K562 (cell line): ENCODE data around the gene TRAPPC2L. TPM values are rescaled to one million over a fixed set of nuclear protein-coding genes. Genes with fewer than 3 reads are reported as not detected.

Experiments
- BDP1 ChIP-seq: IDR thresholded peaks from 3 replicates; pipeline ENCODE4 v1.6.1; 2011; ENCODE audit not compliant: insufficient read length, insufficient read depth
- CBFA2T3 ChIP-seq: fragments of 450-650 bp; IDR thresholded peaks from 2 replicates; pipeline ENCODE4 v1.6.1; 2017
- CC2D1A ChIP-seq: fragments of 450-650 bp; IDR thresholded peaks from 2 replicates; pipeline ENCODE4 v1.6.1; 2017; ENCODE audit warnings: mild to moderate bottlenecking
- CSDE1 ChIP-seq, 2 experiments: fragments of 450-650 bp; IDR thresholded peaks; 2 replicates each; pipeline ENCODE4 v1.6.1; 2016; ENCODE audit warnings: mild to moderate bottlenecking in 1 of 2
- EZH2 ChIP-seq: IDR thresholded peaks from 2 replicates; pipeline ENCODE4 v1.6.1; 2012; ENCODE audit warnings: low read depth, mild to moderate bottlenecking, inconsistent platforms, low read length, borderline replicate concordance
- GTF2F1 ChIP-seq: IDR thresholded peaks from 2 replicates; pipeline ENCODE4 v1.6.1; 2011; ENCODE audit warnings: low read depth, low read length, improper control_type of control experiment
- HDAC8 ChIP-seq: fragments of 450-650 bp; IDR thresholded peaks from 2 replicates; pipeline ENCODE4 v1.6.1; 2016; ENCODE audit warnings: mild to moderate bottlenecking, missing genetic modification characterization, moderate library complexity, missing compliant biosample characterization
- HMG20A ChIP-seq: fragments of 450-650 bp; formaldehyde crosslinking; conservative IDR thresholded peaks from 2 replicates; pipeline ENCODE4 v1.4.0; 2020; ENCODE audit warnings: mild to moderate bottlenecking, mixed read lengths
- HNRNPL ChIP-seq: fragments of 200-400 bp; formaldehyde crosslinking; IDR thresholded peaks from 2 replicates; pipeline ENCODE4 v1.6.1; 2017; ENCODE audit warnings: low read depth, mild to moderate bottlenecking, low read length
- HSF4 ChIP-seq: fragments of 250-450 bp; sonication (Bioruptor Pico); IDR thresholded peaks from 2 replicates; pipeline ENCODE4 v2.1.2; 2022; ENCODE audit warnings: mild to moderate bottlenecking, moderate library complexity, borderline replicate concordance
- KDM2B ChIP-seq: fragments of 250-450 bp; sonication (Bioruptor Pico); IDR thresholded peaks from 2 replicates; pipeline ENCODE4 v1.8.0; 2021; ENCODE audit warnings: mild to moderate bottlenecking, moderate library complexity
- KLF16 ChIP-seq: IDR thresholded peaks from 2 replicates; pipeline ENCODE4 v1.6.1; 2016; ENCODE audit warnings: antibody characterized with exemption
- MCM7 ChIP-seq, 2 experiments: fragments of 450-650 bp; IDR thresholded peaks; 2 replicates each; pipeline ENCODE4 v1.6.1; 2016 to 2018
- MXI1 ChIP-seq: IDR thresholded peaks from 2 replicates; pipeline ENCODE4 v1.6.1; 2011; ENCODE audit warnings: low read depth, mild to moderate bottlenecking, improper control_type of control experiment, low read length
- NCOR1 ChIP-seq: fragments of 450-650 bp; IDR thresholded peaks from 2 replicates; pipeline ENCODE4 v1.6.1; 2016; ENCODE audit warnings: mild to moderate bottlenecking, moderate library complexity
- PCBP1 ChIP-seq: fragments of 200-400 bp; formaldehyde crosslinking; IDR thresholded peaks from 2 replicates; pipeline ENCODE4 v1.6.1; 2018; ENCODE audit warnings: mild to moderate bottlenecking, low read depth, low read length; ENCODE audit not compliant: poor library complexity, severe bottlenecking
- POLR2AphosphoS2 ChIP-seq: IDR thresholded peaks from 2 replicates; pipeline ENCODE4 v1.6.1; 2012; ENCODE audit warnings: low read length, improper control_type of control experiment
- SMARCE1 ChIP-seq: fragments of 450-650 bp; IDR thresholded peaks from 2 replicates; pipeline ENCODE4 v1.7.1; 2016; ENCODE audit warnings: mild to moderate bottlenecking
- TAF1 ChIP-seq: IDR thresholded peaks from 2 replicates; pipeline ENCODE4 v1.6.1; 2011; ENCODE audit warnings: mild to moderate bottlenecking, low read length, moderate library complexity; ENCODE audit not compliant: insufficient read depth, control insufficient read depth, severe bottlenecking; ENCODE audit errors: extremely low read depth
- TAF15 ChIP-seq: fragments of 200-400 bp; formaldehyde crosslinking; IDR thresholded peaks from 2 replicates; pipeline ENCODE4 v1.6.1; 2017; ENCODE audit warnings: mild to moderate bottlenecking, low read depth, low read length, moderate library complexity
- U2AF1 ChIP-seq: fragments of 200-400 bp; formaldehyde crosslinking; optimal IDR thresholded peaks from 2 replicates; pipeline ENCODE3; 2017; ENCODE audit warnings: mild to moderate bottlenecking, low read depth, low read length, moderate library complexity
- ZBED1 ChIP-seq: IDR thresholded peaks from 2 replicates; pipeline ENCODE4 v1.6.1; 2014
- ZBTB1 ChIP-seq: sonication (generic); formaldehyde crosslinking; IDR thresholded peaks from 2 replicates; pipeline ENCODE4 v1.8.1; 2023; ENCODE audit warnings: missing genetic modification reagents, low read depth, mild to moderate bottlenecking, borderline replicate concordance
- ZNF197 ChIP-seq: fragments of 200-800 bp; sonication (Bioruptor generic); IDR thresholded peaks from 2 replicates; pipeline ENCODE4 v1.6.1; 2016; ENCODE audit warnings: low read depth, missing genetic modification characterization, missing compliant biosample characterization
- ZNF23 ChIP-seq: fragments of 250-450 bp; sonication (Bioruptor Pico); IDR thresholded peaks from 2 replicates; pipeline ENCODE4 v1.4.0; 2020; ENCODE audit warnings: mild to moderate bottlenecking
- ZNF280B ChIP-seq: fragments of 250-450 bp; sonication (Bioruptor Pico); IDR thresholded peaks from 2 replicates; pipeline ENCODE4 v1.5.1; 2021; ENCODE audit warnings: mild to moderate bottlenecking
- ZNF3 ChIP-seq: fragments of 250-450 bp; sonication (Bioruptor Pico); IDR thresholded peaks from 2 replicates; pipeline ENCODE4 v1.5.0; 2021; ENCODE audit warnings: mild to moderate bottlenecking, moderate library complexity
- polyA plus RNA-seq, 8 experiments: library from polyadenylated mRNA; depleted of rRNA in 4 of 8; stranded (reverse) in 5 of 8; unstranded in 3 of 8; fragments of >200 nt; fragmentation: Nextera tagmentation in 2 of 8; fragmentation: Illumina TruSeq in 1 of 8; extraction: Ambion mirVana in 2 of 8; extraction: Trizol in 1 of 8; gene quantifications; 2 replicates each; pipeline versions ENCODE4 v1.2.1 to v1.2.3, GENCODE V29; 2011 to 2014; ENCODE audit warnings: inconsistent platforms in 1 of 8, missing spikeins in 1 of 8
- total RNA-seq, 7 experiments: library from RNA; depleted of rRNA in 6 of 7; stranded (reverse); fragments of >200 nt in 6 of 7; fragmentation: Illumina TruSeq in 2 of 7; extraction: Trizol in 2 of 7; gene quantifications; 2 replicates each; pipeline versions ENCODE4 v1.2.1 to v1.2.3, GENCODE V29; 2011 to 2021; ENCODE audit warnings: low replicate concordance in 1 of 7
- TF ChIP-seq, protein P1 (sequence below): sonication (generic); formaldehyde crosslinking; IDR thresholded peaks from 2 replicates; pipeline ENCODE4 v1.8.1; 2023; ENCODE audit warnings: mild to moderate bottlenecking, missing genetic modification reagents
- TF ChIP-seq, protein P2 (sequence below): fragments of 250-450 bp; sonication (Bioruptor Pico); IDR thresholded peaks from 2 replicates; pipeline ENCODE4 v1.8.0; 2021; ENCODE audit warnings: borderline replicate concordance, mild to moderate bottlenecking, moderate library complexity; ENCODE audit not compliant: poor library complexity, severe bottlenecking

Gene TRAPPC2L
- total and polyA plus RNA-seq, 9 of the 15 experiments (the other 6 are each of a cell fraction or from before 2014, with no cell fraction given): 60.4 to 398 (median 97.5) TPM

DNA sequence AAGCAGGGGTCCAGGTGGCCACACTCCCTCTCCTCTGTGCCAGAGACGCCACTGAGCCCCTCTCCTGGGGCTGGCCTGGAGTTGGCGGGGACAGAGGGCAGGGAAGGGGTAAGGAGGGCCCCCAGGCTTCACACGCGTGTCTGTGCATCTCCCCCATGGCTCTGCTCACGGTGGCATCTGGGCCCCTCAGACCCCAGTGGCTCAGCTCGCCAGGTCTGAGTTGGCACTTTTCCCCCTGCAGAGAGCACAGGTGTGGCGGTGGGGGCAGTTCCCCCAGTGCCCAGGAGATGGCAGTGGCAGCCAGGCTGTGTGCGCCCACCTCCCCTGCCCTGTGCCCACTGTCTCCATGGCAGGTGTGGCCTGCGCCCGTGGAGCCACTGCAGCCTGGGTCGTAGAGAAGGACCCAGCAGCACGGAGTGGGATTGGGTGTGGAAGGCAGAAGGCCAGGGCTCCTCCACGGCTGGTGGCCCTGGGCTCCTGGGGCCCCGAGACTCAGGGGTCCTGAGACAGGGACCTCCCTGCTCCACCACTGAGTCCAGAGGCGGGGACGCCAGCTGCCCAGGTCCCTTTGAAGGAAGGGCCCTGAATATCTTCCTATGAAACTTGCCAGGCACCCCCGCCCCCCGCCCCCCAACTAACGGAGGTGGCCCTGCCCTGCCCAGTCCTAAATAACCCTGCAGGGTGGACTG is 40.9 kb upstream of the TRAPPC2L start (continued):
- TF ChIP-seq, protein P1, sequence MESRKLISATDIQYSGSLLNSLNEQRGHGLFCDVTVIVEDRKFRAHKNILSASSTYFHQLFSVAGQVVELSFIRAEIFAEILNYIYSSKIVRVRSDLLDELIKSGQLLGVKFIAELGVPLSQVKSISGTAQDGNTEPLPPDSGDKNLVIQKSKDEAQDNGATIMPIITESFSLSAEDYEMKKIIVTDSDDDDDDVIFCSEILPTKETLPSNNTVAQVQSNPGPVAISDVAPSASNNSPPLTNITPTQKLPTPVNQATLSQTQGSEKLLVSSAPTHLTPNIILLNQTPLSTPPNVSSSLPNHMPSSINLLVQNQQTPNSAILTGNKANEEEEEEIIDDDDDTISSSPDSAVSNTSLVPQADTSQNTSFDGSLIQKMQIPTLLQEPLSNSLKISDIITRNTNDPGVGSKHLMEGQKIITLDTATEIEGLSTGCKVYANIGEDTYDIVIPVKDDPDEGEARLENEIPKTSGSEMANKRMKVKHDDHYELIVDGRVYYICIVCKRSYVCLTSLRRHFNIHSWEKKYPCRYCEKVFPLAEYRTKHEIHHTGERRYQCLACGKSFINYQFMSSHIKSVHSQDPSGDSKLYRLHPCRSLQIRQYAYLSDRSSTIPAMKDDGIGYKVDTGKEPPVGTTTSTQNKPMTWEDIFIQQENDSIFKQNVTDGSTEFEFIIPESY: peak; percentile 84
- TF ChIP-seq HNRNPL: peak; percentile 71; the same call in 1 of the 2 replicates
- no peak for TF ChIP-seq KLF16
- TF ChIP-seq SMARCE1: no peak
- TF ChIP-seq TAF15: no peak
- TF ChIP-seq ZNF3 (CRISPR knock-in tag): no peak
- no peak for TF ChIP-seq ZBTB1
- no peak for TF ChIP-seq NCOR1
- TF ChIP-seq ZNF23 (CRISPR knock-in tag): no peak
- TF ChIP-seq CSDE1 (IDR thresholded peaks at IDR 0.05): no peak
- no peak for TF ChIP-seq U2AF1
- no peak for TF ChIP-seq BDP1
- TF ChIP-seq KDM2B (CRISPR knock-in tag): no peak
- TF ChIP-seq CC2D1A: no peak
- TF ChIP-seq TAF1: no peak
- no peak for TF ChIP-seq MCM7 (IDR thresholded peaks at IDR 0.05)
- no peak for TF ChIP-seq HMG20A (CRISPR knock-in tag)
- no peak for TF ChIP-seq ZBED1
- no peak for TF ChIP-seq PCBP1
- no peak for TF ChIP-seq HSF4 (CRISPR knock-in tag)
- TF ChIP-seq MXI1: no peak
- TF ChIP-seq POLR2AphosphoS2: no peak
- TF ChIP-seq, protein P2, sequence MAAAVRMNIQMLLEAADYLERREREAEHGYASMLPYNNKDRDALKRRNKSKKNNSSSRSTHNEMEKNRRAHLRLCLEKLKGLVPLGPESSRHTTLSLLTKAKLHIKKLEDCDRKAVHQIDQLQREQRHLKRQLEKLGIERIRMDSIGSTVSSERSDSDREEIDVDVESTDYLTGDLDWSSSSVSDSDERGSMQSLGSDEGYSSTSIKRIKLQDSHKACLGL (CRISPR knock-in tag): no peak
- TF ChIP-seq EZH2: no peak
- no peak for TF ChIP-seq CBFA2T3
- no peak for TF ChIP-seq ZNF197 (CRISPR knock-in tag)
- no peak for TF ChIP-seq GTF2F1
- TF ChIP-seq ZNF280B (CRISPR knock-in tag): no peak
- no peak for TF ChIP-seq HDAC8 (tag)
